DND-41 (cell line): ENCODE results near the gene ACSL4.
"Not testable (repeated sequence)": the region's sequence is repeated elsewhere in the genome, so short reads cannot be mapped to it uniquely, and the experiment has no call there.

ENCODE experiments used
- CTCF ChIP-seq: IDR thresholded peaks from 2 replicates; pipeline ENCODE4 v1.5.1; 2012; ENCODE audit warnings: borderline replicate concordance, low read length, moderate library complexity, mild to moderate bottlenecking; ENCODE audit not compliant: poor library complexity, severe bottlenecking; ENCODE audit errors: extremely low read depth
- EZH2 ChIP-seq: IDR thresholded peaks from 3 replicates; pipeline ENCODE4 v1.6.1; 2012; ENCODE audit warnings: borderline replicate concordance, low read depth, mild to moderate bottlenecking, moderate library complexity, low read length, inconsistent platforms; ENCODE audit not compliant: severe bottlenecking

GRCh38 chrX:109671170-109671569 lies 61.9 kb downstream of the ACSL4 start:
- not testable (repeated sequence) for TF ChIP-seq CTCF, EZH2
